DMS79 (cell line): ENCODE measurements around the gene EVA1C.
"Not testable (repeated sequence)": the region's sequence is repeated elsewhere in the genome, so short reads cannot be mapped to it uniquely, and the experiment has no call there.

Experiments used
- DNase-seq: peaks from one replicate; lab custom pipeline; 2025; lab: John Stamatoyannopoulos, UW

Gene EVA1C

GRCh38 chr21:32462564-32462963, 50.1 kb downstream of the EVA1C start:
- not testable (repeated sequence) for DNase-seq

- no peak for DNase-seq
These were observed 50.9 kb downstream of the EVA1C start for GRCh38 chr21:32463367-32463766.

DNA sequence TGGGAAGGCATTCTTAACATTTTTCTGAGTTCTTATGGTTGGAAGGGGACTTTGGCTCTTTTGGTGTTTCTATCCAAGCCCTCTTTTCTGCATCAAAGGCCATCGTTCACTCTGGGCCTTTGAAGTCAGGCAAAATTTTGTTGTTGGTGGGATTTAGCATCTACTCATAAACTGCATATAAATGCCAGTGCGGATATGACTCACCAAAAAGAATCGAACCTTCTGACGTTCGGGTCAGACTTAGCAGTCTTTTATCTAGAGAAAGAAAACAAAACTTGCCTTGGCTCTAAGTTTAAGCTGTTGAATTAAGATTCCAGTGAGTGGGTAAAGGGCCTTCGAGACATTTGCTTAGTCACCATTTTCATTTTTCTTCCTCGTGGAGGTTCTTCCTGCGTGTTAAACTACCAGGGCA, 51.4 kb downstream of the EVA1C start:
- no peak for DNase-seq

- no peak for DNase-seq
These were observed 54.8 kb downstream of the EVA1C start for GRCh38 chr21:32467291-32467690.

DNA sequence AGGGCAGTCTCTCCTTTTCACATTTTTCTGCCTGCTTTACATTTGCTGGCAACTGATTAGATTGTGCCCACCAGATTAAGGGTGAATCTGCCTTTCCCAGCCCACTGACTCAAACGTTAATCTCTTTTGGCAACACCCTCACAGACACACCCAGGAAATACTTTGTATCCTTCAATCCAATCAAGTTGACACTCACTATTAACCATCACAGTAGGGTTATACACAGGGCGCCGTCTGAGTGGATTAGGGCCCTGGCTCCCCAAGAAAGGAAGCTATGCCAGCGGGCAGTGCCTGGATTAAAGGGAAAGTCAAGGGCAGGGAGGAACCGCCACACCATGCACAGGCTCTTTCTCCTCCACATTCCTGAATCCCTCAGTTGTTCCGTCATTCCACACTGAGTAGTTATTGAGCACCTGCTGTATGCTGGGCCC, 56.2 kb downstream of the EVA1C start:
- no peak for DNase-seq

- DNase-seq = no peak
These were observed 57.1 kb downstream of the EVA1C start for GRCh38 chr21:32469628-32470027.

- DNase-seq = no peak
These were observed 57.7 kb downstream of the EVA1C start for GRCh38 chr21:32470206-32470605.

DNA sequence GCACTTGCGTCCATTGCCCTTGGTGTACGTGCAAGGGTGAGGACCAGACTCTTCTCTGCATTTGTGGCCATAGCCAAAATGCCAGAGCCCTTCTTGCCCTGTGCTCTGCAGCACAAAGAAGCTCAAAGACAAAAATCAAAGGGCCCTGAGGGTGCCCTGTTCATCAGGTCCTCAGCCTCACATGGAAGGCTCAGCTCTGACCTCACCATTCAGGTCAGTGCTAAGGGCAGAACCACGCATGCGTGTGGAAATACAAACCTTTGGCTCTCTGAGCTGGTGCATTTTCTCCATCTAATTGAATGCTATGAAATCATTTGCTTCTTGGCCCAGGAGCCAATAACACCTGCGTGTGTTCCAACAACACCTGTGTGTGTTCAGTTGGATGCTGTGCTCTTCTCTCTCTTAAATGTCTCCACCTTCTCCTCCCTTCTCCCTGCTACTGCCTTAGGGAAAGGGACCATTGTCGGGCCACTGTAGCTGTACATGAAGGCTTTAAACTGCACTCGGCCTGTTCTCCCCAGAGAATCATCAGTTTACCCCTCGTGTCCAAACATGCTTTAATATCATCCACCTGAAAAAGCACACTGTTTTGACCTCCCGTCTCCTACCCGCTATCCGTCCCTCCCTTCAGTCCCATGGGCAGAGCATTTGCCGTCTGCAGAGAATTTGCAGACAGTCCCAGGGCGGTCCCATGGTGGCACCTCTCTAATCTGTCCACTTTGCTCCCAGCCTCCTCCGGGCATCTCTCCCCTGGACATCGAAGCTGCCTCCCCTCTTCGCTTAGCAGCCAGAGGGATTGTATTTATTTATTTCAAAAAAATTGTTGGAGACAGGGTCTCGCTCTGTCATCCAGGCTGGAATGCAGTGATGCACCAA, 60.6 kb downstream of the EVA1C start:
- no peak for DNase-seq

DNA sequence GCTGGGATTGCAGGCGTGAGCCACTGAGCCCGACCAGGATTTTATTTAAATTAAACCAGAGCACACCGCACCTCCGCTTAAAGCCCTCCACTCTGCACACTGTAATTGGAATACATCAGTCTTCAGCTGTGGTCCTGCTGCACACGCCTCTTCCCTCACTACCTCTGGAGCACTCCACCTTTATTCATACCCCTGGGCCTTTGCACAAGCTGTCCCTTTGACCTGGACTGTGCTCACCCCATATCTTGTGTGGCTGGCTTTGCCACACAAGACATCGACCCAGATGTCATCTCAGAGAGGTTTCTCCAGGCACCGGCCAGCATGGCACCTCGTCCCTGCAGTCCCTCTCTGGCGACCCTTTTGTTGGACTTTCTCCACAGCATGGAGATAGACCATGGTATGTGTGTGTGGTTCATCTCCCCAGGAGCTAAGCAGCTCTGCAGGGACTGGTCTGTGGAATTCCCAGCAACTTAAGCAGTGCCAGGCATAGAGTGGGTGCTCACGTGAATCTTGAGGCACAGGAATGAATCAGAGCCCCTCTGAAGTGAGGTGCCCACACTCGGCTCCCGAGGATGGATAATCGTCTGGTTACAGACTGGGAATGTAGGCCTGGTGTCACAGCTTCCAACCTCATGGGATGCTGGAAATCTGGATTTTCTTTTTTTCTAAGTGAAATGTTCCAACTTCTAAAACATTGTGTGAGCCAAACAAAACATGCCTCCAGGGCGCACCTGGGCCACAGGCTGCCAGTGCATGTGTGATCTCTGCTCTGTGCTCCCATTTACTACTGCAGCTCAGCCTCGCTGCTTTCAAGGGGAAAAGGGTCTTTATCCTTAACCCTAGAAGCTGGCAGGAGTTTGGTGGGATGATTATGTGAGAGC, 61.9 kb downstream of the EVA1C start:
- no peak for DNase-seq

GRCh38 chr21:32475162-32475812, 62.8 kb downstream of the EVA1C start:
- DNase-seq = no peak

- DNase-seq = no peak
These were observed 64.3 kb downstream of the EVA1C start for GRCh38 chr21:32476661-32477423.

DNA sequence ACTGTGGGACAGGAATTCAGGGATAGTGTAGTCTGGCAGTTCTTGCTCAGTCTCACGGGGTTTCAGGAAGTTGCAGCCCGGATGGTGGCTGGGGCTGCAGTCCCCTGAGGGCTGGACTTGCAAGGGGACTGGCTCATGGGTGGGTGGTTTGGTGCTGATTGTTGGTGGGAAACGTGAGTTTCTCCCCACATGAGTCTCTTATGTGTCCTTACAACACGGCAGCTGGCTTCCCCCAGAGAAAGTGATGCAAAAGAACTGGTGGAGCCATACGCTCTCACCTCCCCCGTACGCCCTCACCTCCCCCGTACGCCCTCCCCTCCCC, 64.9 kb downstream of the EVA1C start:
- no peak for DNase-seq

- DNase-seq = no peak
These were observed 69.4 kb downstream of the EVA1C start for GRCh38 chr21:32481875-32482408.

GRCh38 chr21:32482565-32483292, 70.2 kb downstream of the EVA1C start:
- DNase-seq = no peak

- DNase-seq = peak; percentile 82
These were observed 70.7 kb downstream of the EVA1C start for GRCh38 chr21:32483293-32483595.

GRCh38 chr21:32484706-32485380, 72.3 kb downstream of the EVA1C start:
- no peak for DNase-seq

- DNase-seq = no peak
These were observed 79.9 kb downstream of the EVA1C start for GRCh38 chr21:32492376-32492775.

- no peak for DNase-seq
These were observed 82.6 kb downstream of the EVA1C start for GRCh38 chr21:32494934-32495709.

- no peak for DNase-seq
These were observed 84.1 kb downstream of the EVA1C start for GRCh38 chr21:32496568-32496967.
